HFFc6 (cell line): ENCODE measurements around the gene METTL25B. TPM values are rescaled to one million over a fixed set of nuclear protein-coding genes. Genes with fewer than 3 reads are reported as not detected.

Source experiments
- DNase-seq: peaks from one replicate; pipeline ENCODE4 v3.0.0-alpha.2; 2018
- H3K27ac Mint-ChIP-seq: 2 replicates; pipeline ENCODE4 v1.8.0; 2020; ENCODE audit warnings: mild to moderate bottlenecking, mixed read lengths
- H3K27me3 Mint-ChIP-seq: 2 replicates; pipeline ENCODE4 v1.8.0; 2021; ENCODE audit warnings: mild to moderate bottlenecking, moderate library complexity, mixed read lengths; ENCODE audit not compliant: insufficient read depth
- H3K36me3 Mint-ChIP-seq: 2 replicates; pipeline ENCODE4 v1.8.0; 2021; ENCODE audit warnings: low read depth, mixed read lengths
- H3K4me1 Mint-ChIP-seq: 2 replicates; pipeline ENCODE4 v1.8.0; 2020; ENCODE audit warnings: low read depth, mixed read lengths
- H3K4me3 Mint-ChIP-seq: 2 replicates; pipeline ENCODE4 v1.8.0; 2020; ENCODE audit warnings: mild to moderate bottlenecking, moderate library complexity, mixed read lengths
- H3K9me3 Mint-ChIP-seq: 2 replicates; pipeline ENCODE4 v1.8.0; 2020; ENCODE audit warnings: mild to moderate bottlenecking, mixed read lengths
- total RNA-seq, 6 experiments: library from RNA; stranded (reverse); fragmentation: NEBNext Ultra II Directional; extraction: Animal tissue kit (Norgen Biotek cat#: 25700); gene quantifications; 2 replicates in 1 of 6; 3 replicates in 5 of 6; pipeline ENCODE4 v1.2.3, GENCODE V29; 2021
- TF ChIP-seq, protein P1 (sequence below): fragments of 200-600 bp; sonication (generic); IDR thresholded peaks from 2 replicates; pipeline ENCODE4 v1.5.0; 2021; ENCODE audit warnings: antibody characterized with exemption, mild to moderate bottlenecking

The METTL25B gene
- total RNA-seq, 6 experiments from 2014 or later, result 11.2 to 16.0 (median 13.9) TPM

DNA sequence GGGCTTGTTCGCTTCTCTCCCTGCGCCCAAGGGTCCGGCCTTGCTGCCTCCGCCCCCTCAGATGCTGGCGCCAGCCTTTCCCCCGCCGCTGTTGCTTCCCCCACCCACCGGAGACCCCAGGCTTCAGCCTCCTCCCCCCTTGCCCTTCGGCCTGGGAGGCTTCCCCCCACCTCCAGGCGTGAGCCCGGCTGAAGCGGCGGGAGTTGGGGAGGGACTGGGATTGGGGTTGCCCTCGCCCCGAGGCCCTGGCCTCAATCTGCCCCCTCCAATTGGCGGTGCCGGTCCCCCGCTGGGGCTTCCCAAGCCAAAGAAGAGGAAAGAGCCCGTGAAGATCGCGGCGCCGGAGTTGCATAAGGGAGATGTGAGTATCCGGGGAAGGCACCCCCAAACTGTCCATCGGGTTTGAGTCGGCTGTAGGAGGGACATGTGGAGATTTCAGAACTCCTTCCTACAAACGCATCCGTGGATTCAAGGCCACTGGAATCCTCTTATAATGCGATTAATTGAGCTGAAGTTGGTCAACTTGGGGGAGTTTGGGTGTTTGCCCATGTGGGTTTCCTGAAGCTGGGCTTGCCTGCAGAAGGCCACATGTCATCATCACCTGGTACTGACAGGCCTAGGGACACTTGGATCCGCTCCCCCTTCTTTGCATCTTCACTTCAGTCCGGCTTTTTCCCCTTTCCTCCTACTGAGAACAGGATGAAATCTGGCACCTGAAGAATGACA is 39.8 kb downstream of the METTL25B start:
- H3K27ac Mint-ChIP-seq, result no peak overlapping the region
- H3K4me3 Mint-ChIP-seq, result no peak overlapping the region
- H3K36me3 Mint-ChIP-seq, result peaks cover 24% of the 10 kb centered on the region
- H3K27me3 Mint-ChIP-seq, result peaks cover 4% of the 10 kb centered on the region; the same call in 1 of the 2 replicates
- TF ChIP-seq, protein P1, sequence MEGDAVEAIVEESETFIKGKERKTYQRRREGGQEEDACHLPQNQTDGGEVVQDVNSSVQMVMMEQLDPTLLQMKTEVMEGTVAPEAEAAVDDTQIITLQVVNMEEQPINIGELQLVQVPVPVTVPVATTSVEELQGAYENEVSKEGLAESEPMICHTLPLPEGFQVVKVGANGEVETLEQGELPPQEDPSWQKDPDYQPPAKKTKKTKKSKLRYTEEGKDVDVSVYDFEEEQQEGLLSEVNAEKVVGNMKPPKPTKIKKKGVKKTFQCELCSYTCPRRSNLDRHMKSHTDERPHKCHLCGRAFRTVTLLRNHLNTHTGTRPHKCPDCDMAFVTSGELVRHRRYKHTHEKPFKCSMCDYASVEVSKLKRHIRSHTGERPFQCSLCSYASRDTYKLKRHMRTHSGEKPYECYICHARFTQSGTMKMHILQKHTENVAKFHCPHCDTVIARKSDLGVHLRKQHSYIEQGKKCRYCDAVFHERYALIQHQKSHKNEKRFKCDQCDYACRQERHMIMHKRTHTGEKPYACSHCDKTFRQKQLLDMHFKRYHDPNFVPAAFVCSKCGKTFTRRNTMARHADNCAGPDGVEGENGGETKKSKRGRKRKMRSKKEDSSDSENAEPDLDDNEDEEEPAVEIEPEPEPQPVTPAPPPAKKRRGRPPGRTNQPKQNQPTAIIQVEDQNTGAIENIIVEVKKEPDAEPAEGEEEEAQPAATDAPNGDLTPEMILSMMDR, result no peak
- H3K4me1 Mint-ChIP-seq, result peaks cover 54% of the 10 kb centered on the region
- DNase-seq, result no peak
- no peaks in the 10 kb centered on the region for H3K9me3 Mint-ChIP-seq

DNA sequence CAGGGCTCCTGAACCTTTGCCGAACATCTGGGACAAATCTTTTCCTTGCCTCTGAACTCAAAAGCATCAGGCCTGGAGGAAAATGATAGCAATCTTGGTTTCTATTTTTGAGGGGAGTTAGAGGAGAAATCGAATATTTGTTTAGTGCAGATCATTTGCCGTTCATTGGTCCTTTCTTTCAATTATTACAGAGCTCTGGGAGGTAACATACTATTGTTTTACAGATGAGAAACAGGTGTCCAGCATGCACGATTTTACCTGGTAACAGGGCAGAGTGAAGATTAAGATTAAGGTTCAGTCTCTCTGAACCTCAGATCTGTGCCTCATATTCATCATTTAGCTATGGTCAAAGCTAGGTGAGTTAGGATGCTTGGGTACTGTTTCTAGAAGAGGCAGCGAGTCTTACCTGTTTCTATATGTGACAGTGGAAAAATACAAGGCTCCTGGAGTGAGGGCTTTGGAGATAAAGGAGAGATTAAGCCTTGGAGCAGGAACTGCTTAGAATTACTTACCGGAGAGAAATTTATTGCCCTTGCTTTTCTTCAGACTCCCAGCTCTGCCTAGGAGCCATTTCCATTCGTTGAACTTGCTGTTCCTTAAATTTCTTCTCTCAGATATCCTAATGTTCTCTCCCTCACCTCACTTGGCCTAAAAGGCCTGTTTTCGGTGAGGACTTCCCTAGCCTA is 40.5 kb downstream of the METTL25B start:
- DNase-seq, result no peak
- peaks cover 30% of the 10 kb centered on the region for H3K36me3 Mint-ChIP-seq
- H3K27ac Mint-ChIP-seq, result no peak overlapping the region
- peaks cover 61% of the 10 kb centered on the region for H3K4me1 Mint-ChIP-seq
- no peak overlapping the region for H3K4me3 Mint-ChIP-seq
- no peaks in the 10 kb centered on the region for H3K9me3 Mint-ChIP-seq
- peaks cover 4% of the 10 kb centered on the region; the same call in 1 of the 2 replicates for H3K27me3 Mint-ChIP-seq
- TF ChIP-seq, protein P1, result no peak

DNA sequence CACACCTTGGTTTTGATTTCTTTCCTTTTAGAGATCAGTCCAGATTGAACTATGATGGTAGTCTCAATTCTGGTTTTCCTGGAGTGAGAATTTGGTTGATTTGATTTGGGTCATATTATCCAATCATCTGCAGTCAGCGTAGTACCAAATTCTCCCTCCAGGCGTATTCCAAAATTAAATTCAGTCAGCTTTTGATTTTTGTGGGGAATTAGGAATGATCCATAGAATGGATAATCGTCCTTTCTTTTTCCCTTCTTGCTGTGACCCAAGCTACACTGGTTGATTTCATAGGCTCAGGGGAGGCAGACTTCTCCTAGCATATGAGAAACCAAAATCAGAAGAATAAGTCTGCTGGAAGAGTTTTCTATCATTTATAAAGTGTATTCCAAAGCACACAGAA is 44.0 kb downstream of the METTL25B start:
- Mint-ChIP-seq H3K36me3 (peaks cover 32% of the 10 kb centered on the region), H3K9me3 (no peaks in the 10 kb centered on the region), H3K27me3 (peaks cover 4% of the 10 kb centered on the region; the same call in 1 of the 2 replicates), H3K4me3 (no peak overlapping the region), H3K4me1 (peaks cover 70% of the 10 kb centered on the region), H3K27ac (no peak overlapping the region)
- TF ChIP-seq, protein P1, result peak; percentile 48
- DNase-seq, result no peak

DNA sequence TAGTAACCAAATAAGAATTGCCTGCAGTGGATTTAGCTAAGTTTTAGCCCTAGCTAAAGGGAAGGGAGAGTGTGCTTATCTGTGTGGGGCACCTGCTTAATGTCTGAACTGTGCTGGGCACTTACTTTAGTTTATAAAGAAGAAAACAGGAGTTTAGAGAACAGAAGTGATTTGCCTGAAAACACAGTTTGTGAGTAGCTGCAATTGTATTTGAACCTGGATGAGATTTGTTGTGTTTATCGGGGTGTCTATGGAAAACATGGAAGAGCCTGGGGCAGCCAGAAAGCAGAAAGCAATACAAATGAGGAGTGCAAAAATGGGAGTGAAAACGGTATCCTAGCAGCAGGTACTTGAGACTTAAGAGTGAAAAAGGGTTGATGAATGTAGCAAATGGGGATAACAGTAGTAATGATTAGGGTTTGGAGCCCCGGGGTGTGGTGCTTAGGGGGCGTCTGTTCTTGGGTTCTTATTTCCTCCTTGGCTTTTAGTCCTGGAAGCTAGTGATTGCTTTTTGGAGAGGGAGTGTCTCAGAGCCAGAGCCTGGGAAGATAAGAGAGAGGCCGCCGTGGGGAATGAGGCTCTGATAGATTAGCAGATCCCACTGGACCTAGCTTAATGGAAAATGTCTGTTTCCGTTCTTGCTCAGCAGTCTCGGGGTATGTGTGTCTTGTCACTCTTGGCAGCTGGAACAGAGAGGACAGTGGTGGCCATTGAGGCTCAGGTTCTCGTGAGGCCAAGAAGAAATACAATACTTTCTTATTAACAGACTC is 44.6 kb downstream of the METTL25B start:
- no peak for DNase-seq
- Mint-ChIP-seq H3K36me3 (peaks cover 32% of the 10 kb centered on the region), H3K9me3 (no peaks in the 10 kb centered on the region), H3K4me1 (peaks cover 75% of the 10 kb centered on the region), H3K27ac (peak overlapping the region; percentile 50), H3K4me3 (peak overlapping the region; percentile 11), H3K27me3 (peaks cover 4% of the 10 kb centered on the region; the same call in 1 of the 2 replicates)
- TF ChIP-seq, protein P1, result no peak

DNA sequence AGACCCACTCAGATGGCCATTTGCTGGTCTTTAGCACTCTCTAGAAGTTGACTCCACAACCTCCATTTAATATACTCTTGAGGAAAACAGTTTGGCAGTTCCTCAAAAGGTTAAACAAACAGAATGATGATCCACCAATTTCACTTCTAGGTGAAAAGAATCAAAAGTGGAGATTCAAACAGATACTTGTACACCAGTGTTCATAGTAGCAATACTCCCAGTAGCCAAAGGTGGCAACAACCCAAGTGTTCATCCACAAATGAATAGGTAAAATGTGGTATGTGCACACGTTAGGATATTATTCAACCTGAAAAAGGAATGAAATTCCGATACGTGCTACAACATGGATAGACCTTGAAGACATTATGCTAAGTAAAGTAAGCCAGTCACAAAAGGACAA is 45.3 kb downstream of the METTL25B start:
- Mint-ChIP-seq H3K27me3 (peaks cover 4% of the 10 kb centered on the region; the same call in 1 of the 2 replicates), H3K27ac (peak overlapping the region; percentile 50; the same call in 1 of the 2 replicates), H3K36me3 (peaks cover 28% of the 10 kb centered on the region), H3K4me1 (peaks cover 71% of the 10 kb centered on the region), H3K4me3 (no peak overlapping the region), H3K9me3 (no peaks in the 10 kb centered on the region)
- no peak for DNase-seq
- TF ChIP-seq, protein P1, result peak; percentile 48
